ENCODE data around the gene AMOTL2. TPM values are rescaled to one million over a fixed set of nuclear protein-coding genes. Genes with fewer than 3 reads are reported as not detected.

The AMOTL2 gene
- total RNA-seq, 1 experiment from 2014 or later = 153 TPM

DNA sequence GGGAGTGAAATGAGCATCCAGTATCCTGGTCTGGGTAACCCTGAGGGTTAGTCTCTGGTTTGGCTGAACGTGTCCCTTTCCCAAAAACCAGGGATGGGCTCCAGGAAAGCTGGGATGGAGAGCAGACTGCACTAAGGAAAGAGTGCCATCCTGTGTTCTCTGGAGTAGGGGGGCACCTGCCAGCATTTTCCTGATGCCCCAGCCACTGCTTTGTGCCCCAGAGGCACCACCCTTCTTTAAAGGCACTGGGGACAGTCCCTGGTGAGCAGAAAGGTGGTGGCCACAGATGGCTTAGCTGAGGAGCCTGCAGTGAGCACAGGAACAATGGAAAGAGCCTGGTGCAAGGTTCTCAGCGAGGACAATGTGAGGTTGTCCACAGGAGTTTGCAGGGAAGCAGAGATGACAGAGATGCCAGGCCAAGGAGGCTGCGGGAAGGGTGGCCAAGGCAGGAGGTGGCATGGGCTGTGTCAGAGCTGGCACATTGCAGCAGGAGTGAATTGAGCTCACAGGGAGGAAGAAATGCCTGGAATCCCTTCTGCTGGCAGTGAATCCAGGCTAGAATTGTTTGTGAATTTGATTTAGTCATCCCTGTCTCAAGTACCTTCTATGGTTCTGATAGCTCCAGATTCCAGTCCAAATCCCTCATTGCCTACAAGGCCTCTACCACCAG lies 39.9 kb downstream of the AMOTL2 start:
- no TSS peak for BruUV-seq (replicated peaks)
- intact Hi-C loops (cut with micrococcal nuclease; ENCODE audit: unreplicated experiment) = loop anchor here (2.0 kb wide), 1 partner anchor 16 kb away; no protein-coding TSS in a partner anchor
- Mint-ChIP-seq H3K9me3 (ENCODE audit: low read depth, unreplicated experiment) (no peaks in the 10 kb centered on the region), H3K4me3 (ENCODE audit: low read depth, unreplicated experiment) (peak overlapping the region; percentile 0), H3K36me3 (ENCODE audit: insufficient read depth, unreplicated experiment) (no peaks in the 10 kb centered on the region), H3K27ac (ENCODE audit: unreplicated experiment) (peak overlapping the region; percentile 66), H3K4me1 (ENCODE audit: low read depth, unreplicated experiment) (peaks cover 85% of the 10 kb centered on the region), H3K27me3 (ENCODE audit: unreplicated experiment) (no peaks in the 10 kb centered on the region)
- TF ChIP-seq, protein P1, sequence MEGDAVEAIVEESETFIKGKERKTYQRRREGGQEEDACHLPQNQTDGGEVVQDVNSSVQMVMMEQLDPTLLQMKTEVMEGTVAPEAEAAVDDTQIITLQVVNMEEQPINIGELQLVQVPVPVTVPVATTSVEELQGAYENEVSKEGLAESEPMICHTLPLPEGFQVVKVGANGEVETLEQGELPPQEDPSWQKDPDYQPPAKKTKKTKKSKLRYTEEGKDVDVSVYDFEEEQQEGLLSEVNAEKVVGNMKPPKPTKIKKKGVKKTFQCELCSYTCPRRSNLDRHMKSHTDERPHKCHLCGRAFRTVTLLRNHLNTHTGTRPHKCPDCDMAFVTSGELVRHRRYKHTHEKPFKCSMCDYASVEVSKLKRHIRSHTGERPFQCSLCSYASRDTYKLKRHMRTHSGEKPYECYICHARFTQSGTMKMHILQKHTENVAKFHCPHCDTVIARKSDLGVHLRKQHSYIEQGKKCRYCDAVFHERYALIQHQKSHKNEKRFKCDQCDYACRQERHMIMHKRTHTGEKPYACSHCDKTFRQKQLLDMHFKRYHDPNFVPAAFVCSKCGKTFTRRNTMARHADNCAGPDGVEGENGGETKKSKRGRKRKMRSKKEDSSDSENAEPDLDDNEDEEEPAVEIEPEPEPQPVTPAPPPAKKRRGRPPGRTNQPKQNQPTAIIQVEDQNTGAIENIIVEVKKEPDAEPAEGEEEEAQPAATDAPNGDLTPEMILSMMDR (IDR thresholded peaks at IDR 0.05; ENCODE audit: unreplicated experiment) = no peak
- DNase-seq = no peak
- CTCF ChIA-PET = interaction anchor here (0.7 to 1.0 kb wide), 4 partner anchors 17 to 139 kb away, joined by 3 to 4 read pairs (median 3); no protein-coding TSS in a partner anchor

GRCh38 chr3:134333522-134334181 lies 40.6 kb downstream of the AMOTL2 start:
- Mint-ChIP-seq H3K27ac (ENCODE audit: unreplicated experiment) (no peak overlapping the region), H3K27me3 (ENCODE audit: unreplicated experiment) (no peaks in the 10 kb centered on the region), H3K4me3 (ENCODE audit: low read depth, unreplicated experiment) (no peak overlapping the region), H3K36me3 (ENCODE audit: insufficient read depth, unreplicated experiment) (no peaks in the 10 kb centered on the region), H3K4me1 (ENCODE audit: low read depth, unreplicated experiment) (peaks cover 86% of the 10 kb centered on the region), H3K9me3 (ENCODE audit: low read depth, unreplicated experiment) (no peaks in the 10 kb centered on the region)
- intact Hi-C loops (cut with micrococcal nuclease; ENCODE audit: unreplicated experiment) = loop anchor here (2.0 kb wide), 1 partner anchor 17 kb away; no protein-coding TSS in a partner anchor
- TF ChIP-seq, protein P1 (IDR thresholded peaks at IDR 0.05; ENCODE audit: unreplicated experiment) = no peak
- CTCF ChIA-PET = no interaction called here
- no TSS peak for BruUV-seq (replicated peaks)
- no peak for DNase-seq

GRCh38 chr3:134332344-134332743 lies 41.9 kb downstream of the AMOTL2 start:
- no peak overlapping the region for H3K4me3 Mint-ChIP-seq (ENCODE audit: low read depth, unreplicated experiment)
- CTCF ChIA-PET = interaction anchor here (0.6 to 1.6 kb wide), 3 partner anchors 19 to 1226 kb away, joined by 3 to 9 read pairs (median 5); no protein-coding TSS in a partner anchor
- H3K36me3 Mint-ChIP-seq (ENCODE audit: insufficient read depth, unreplicated experiment) = no peaks in the 10 kb centered on the region
- H3K4me1 Mint-ChIP-seq (ENCODE audit: low read depth, unreplicated experiment) = peaks cover 88% of the 10 kb centered on the region
- intact Hi-C loops (cut with micrococcal nuclease; ENCODE audit: unreplicated experiment) = no loop called here
- H3K27me3 Mint-ChIP-seq (ENCODE audit: unreplicated experiment) = no peaks in the 10 kb centered on the region
- no peak for DNase-seq
- TF ChIP-seq, protein P1 (IDR thresholded peaks at IDR 0.05; ENCODE audit: unreplicated experiment) = no peak
- H3K27ac Mint-ChIP-seq (ENCODE audit: unreplicated experiment) = no peak overlapping the region
- H3K9me3 Mint-ChIP-seq (ENCODE audit: low read depth, unreplicated experiment) = no peaks in the 10 kb centered on the region
- no TSS peak for BruUV-seq (replicated peaks)

DNA sequence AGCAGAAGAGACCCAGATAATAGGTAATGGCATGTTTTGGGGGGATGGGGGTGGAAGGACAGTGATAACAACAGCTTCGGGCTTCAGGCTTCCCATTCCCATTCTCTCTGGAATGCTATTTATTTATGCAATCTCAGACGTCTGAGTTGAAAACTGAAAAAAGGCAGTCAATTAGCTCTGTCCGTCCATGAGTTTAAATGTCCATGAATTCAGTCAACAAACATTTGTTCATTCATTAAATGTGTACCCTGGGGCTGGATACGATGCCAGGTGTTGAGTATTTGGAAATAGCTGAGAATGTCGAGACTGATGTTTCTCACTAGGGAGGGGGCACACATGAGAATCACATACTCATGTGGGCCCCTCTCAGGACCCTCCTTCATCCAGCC lies 42.4 kb downstream of the AMOTL2 start:
- TF ChIP-seq, protein P1 (IDR thresholded peaks at IDR 0.05; ENCODE audit: unreplicated experiment) = no peak
- DNase-seq = no peak
- intact Hi-C loops (cut with micrococcal nuclease; ENCODE audit: unreplicated experiment) = no loop called here
- H3K4me3 Mint-ChIP-seq (ENCODE audit: low read depth, unreplicated experiment) = no peak overlapping the region
- H3K9me3 Mint-ChIP-seq (ENCODE audit: low read depth, unreplicated experiment) = no peaks in the 10 kb centered on the region
- H3K27me3 Mint-ChIP-seq (ENCODE audit: unreplicated experiment) = no peaks in the 10 kb centered on the region
- CTCF ChIA-PET = interaction anchor here (0.6 to 1.6 kb wide), 8 partner anchors 9 to 1226 kb away, joined by 3 to 9 read pairs (median 3); no protein-coding TSS in a partner anchor
- no peaks in the 10 kb centered on the region for H3K36me3 Mint-ChIP-seq (ENCODE audit: insufficient read depth, unreplicated experiment)
- no peak overlapping the region for H3K27ac Mint-ChIP-seq (ENCODE audit: unreplicated experiment)
- peaks cover 92% of the 10 kb centered on the region for H3K4me1 Mint-ChIP-seq (ENCODE audit: low read depth, unreplicated experiment)
- BruUV-seq (replicated peaks) = no TSS peak

All from Calu3 (cell line).